AG10803 (cell line): ENCODE measurements around the gene MISP3.

Experiments used
- DNase-seq: peaks from one replicate; pipeline ENCODE4 v3.0.0; 2010; ENCODE audit warnings: low read depth
- H3K4me3 ChIP-seq: 2 replicates; pipeline ENCODE4 v1.5.1; 2011; ENCODE audit warnings: mild to moderate bottlenecking, low read length, control low read depth
- CTCF ChIP-seq: conservative IDR thresholded peaks from 2 replicates; pipeline ENCODE4 v1.5.1; 2011; ENCODE audit warnings: mild to moderate bottlenecking, low read length, control low read depth, inconsistent platforms

The MISP3 gene

DNA sequence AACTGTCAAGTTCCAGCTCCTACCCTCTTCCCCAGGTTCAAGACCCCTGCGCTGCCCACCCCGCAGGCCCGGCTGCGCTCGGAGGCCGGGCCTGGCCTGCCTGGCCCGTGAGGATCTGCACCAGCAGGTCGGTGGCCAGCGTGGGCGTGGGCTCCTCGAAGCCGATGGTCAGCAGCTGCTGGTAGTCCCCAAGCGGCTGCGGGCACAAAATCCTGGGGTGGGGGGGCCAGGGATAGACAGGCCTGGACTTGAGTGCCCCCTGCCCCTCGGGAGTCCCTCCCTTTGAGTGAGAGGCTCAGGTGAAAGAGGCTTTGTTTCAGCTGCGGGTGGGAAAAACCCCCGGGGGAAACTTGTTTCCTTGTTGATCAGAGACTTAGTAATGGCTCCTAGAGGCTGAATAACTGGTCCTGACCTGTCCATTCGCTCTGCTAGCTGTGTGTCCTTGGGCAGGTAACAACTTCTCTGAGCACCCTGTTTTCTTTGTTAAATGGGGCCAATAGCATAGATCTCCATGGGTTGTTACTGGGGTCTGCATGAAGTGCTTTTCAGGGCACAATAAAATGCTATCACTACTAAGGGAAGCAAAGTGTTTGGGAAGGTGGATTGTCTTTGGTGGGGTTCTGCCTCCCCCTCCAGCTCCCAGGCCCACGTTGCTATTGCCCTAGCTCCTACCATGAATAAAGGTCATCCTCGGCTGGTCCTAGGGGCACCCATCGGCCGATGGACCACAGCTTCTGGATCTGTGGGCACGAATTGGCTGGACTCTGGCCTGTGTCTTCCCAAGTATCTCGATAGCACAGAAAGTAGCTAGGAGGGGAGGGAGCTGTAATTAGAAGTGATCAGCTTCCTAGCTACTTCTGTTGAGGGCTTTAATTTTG lies 9.4 kb downstream of the MISP3 start:
- TF ChIP-seq CTCF: no peak
- peak overlapping the region; percentile 81 for H3K4me3 ChIP-seq
- peak; percentile 33 for DNase-seq

- no peak for TF ChIP-seq CTCF
- no peak for DNase-seq
- no peak overlapping the region for H3K4me3 ChIP-seq
These were observed 10.0 kb downstream of the MISP3 start for GRCh38 chr19:14082675-14082960.

- no peak within 1 kb of the TSS for H3K4me3 ChIP-seq
- DNase-seq: no peak
- no peak for TF ChIP-seq CTCF
These were observed 12.9 kb downstream of the MISP3 start, which contains the start of gene C19orf67 for GRCh38 chr19:14085309-14085995. TSS of gene C19orf67 (minus strand) at chr19:14085783. CDS start at chr19:14085627, 156 bp downstream.

DNA sequence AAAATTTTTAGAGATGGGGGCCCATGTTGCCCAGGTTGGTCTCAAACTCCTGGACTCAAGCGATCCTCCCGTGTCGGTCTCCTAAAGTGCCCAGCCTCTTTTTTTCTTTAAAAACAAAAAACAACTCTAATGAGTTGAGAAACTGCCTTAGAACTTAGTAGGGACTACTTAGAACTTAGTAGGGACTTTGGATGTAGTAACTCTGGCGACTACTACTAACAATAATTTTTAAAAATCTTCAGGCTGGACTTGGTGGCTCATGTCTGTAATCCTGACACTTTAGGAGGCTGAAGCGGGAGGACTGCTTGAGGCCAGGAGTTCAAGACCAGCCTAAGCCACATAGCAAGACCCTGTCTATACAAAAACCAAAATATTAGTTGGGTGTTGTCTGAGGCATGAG lies 13.5 kb downstream of the MISP3 start:
- no peak overlapping the region for H3K4me3 ChIP-seq
- no peak for TF ChIP-seq CTCF
- no peak for DNase-seq

DNA sequence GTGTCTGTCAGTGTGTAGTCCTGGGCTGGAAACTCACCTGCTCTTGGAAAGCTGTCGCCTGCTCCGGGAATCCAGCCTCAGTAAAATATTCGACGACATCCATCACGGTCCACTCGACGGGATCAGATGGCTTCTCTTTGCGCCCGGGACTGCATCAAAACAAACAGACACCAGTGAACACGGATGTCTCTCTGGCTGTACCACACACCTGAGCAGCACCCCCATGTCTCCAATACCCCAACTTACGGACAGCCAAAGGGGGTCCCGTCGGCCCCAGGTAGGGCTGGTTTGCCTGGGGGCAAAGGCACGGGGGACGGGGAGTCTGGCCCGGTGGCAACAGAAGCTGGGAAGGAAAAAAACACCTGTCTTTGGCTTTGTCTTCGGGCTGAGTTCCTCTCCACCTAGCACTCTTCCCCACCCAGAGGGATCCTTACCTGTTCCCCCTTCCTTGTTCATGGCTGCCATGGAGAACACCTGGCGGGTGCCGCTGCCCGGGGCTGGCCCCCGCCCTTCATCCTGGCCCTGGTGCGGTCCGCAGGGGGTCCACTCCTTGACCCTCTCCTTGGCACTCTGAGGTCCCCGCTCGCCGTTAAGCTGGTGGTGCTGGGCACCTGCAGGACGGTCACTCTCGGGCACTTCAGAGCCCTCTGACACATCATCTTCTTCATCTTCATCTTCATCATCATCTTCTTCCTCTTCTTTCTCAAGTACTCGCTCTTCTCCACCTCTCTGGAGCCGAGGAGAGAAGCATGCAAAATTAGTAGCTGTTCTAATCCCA lies 16.2 kb downstream of the MISP3 start:
- no peak for TF ChIP-seq CTCF
- DNase-seq: no peak
- H3K4me3 ChIP-seq: peak overlapping the region; percentile 52

DNA sequence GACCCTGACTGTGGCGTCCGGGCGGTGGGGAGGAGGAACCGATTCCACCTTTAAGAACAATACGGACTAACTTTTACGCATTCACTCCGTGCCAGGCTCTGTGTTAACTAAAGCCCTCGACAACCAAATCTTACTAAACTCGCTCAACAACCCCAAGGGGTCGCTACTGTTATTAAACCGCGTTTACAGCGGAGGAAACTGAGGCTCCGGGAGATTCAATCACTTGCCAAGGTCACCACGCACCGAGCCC lies 16.8 kb downstream of the MISP3 start:
- TF ChIP-seq CTCF: peak; percentile 19; the same call in 1 of the 2 replicates
- H3K4me3 ChIP-seq: peak overlapping the region; percentile 52
- no peak for DNase-seq
